NCI-H146 (cell line): ENCODE measurements around the gene GMFB.

Experiments
- DNase-seq: peaks from one replicate; lab custom pipeline; 2025; lab: John Stamatoyannopoulos, UW

The GMFB gene

DNA sequence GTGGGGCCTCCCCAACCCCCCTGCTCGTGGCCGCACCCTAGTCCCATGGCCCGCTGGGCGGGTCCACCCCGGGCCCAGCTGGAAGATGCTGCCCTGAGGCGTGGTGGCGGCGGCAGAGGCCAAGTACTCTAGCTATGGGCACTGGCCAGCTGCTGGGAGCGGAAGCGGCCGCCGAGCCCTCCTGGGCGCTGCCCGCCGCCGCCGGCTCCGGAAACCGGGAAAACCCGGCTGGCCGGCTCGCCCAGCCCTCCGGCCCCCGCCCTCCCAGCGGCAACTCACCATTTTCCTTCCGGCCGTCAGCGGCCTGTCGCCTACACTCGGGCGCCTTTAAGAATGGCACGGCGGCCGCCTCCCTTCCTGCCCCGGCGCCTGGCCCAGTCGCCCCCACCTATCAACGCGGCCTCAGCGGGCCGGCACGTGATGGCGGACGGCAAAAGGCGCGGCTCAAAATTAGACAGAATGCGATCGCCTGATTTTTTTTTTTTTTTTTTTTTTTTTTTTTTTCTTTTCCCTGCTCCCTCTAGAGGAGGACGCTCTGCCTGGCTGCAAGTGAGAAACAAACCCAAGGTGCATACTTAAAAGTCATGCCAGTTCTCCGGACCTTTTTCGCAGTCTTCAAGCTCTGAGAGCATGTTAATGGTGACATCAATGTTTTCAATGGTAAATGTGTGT lies at the start of gene GMFB:
Gene GMFB (minus strand): TSS at position 335 of the 672 bp plus-strand sequence. CDS start 53 bp downstream, at position 282.
- peak; percentile 92 for DNase-seq

DNA sequence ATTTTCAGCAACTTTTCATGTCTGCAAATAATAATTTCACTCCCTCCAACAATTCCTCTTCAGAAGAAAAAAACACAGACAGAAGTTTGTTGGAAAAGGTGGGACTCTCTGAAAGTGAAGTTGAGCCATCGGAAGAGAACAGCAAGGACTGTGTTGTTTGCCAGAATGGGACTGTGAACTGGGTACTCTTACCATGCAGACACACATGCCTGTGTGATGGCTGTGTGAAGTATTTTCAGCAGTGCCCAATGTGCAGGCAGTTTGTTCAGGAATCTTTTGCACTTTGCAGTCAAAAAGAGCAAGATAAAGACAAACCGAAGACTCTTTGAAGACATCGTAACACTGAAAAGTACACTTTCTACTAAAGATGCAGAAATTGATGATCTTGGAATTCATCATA lies 49.3 kb upstream of the GMFB start:
- no peak for DNase-seq

DNA sequence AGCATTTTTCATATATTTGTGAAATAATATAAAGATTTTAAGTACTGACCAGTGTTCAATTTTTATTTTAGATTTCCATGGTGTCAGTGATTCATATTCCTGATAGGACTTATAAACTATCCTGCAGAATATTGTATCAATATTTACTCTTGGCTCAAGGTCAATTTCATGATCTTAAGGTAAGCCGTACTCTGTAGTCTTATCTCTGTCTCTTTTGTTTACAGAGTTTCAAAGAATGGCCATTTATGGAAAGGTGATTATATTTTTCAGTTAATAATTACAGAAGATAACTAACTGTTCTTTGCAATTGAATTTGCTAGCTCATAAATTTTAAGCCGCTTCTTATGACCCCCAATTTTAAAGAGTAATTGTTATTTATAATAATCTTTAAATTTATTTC lies 48.9 kb upstream of the GMFB start:
- DNase-seq, result peak; percentile 8

DNA sequence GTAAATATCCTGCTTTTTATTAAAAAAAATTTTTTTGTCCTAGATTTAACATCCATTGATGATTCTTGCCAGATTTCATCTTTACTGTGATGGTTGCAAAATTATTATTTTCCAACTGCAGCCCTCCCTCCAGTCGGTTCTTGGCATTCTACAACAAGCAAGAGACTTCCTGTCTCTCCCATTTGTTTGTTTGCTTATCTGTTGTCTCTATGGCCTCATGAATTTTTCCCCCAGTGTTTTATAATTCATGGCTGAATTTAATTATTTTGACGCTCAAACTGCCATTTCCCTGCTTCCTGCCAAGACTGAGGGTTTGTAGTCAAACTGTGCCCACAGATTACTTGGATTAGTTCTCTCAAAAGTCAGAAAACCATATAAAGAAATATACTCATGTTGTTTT lies 46.9 kb upstream of the GMFB start:
- no peak for DNase-seq

DNA sequence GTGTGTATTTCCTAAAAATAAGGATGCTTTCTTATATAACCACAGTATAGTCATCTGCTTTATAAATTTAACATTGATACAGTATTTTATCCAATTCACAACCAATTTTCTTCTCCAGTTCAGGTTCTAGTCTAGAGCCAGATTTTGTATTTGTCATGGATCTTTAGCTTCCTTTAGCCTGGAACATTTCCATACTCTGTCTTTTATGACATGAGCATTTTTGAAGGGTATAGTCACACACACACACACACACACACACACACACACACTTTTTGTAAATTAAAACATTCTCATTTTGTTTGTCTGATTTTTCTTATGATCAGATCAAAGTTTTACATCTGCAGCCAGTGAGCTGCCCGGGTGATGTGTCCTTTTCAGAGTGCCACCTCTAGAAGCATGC lies 46.3 kb upstream of the GMFB start:
- DNase-seq, result no peak

DNA sequence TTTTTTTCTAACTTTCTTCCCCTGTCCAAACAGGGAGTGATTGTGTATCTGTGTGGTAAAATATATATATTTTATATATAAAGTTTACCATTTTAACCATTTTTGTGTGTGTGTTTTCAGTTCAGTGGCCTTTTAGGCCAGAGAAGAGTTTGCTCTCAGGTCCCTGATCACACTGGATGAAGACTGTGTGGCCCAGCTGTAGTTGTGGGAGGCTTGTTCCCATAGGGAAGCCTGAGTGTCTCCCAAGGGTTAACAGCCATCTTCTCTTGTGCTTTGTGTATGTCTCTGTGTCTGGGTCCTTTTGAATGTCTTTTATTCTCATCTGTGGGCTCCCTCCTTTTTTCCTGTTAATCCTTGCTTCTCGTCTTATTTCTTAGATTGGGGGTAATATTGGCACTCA lies 44.3 kb upstream of the GMFB start:
- no peak for DNase-seq

DNA sequence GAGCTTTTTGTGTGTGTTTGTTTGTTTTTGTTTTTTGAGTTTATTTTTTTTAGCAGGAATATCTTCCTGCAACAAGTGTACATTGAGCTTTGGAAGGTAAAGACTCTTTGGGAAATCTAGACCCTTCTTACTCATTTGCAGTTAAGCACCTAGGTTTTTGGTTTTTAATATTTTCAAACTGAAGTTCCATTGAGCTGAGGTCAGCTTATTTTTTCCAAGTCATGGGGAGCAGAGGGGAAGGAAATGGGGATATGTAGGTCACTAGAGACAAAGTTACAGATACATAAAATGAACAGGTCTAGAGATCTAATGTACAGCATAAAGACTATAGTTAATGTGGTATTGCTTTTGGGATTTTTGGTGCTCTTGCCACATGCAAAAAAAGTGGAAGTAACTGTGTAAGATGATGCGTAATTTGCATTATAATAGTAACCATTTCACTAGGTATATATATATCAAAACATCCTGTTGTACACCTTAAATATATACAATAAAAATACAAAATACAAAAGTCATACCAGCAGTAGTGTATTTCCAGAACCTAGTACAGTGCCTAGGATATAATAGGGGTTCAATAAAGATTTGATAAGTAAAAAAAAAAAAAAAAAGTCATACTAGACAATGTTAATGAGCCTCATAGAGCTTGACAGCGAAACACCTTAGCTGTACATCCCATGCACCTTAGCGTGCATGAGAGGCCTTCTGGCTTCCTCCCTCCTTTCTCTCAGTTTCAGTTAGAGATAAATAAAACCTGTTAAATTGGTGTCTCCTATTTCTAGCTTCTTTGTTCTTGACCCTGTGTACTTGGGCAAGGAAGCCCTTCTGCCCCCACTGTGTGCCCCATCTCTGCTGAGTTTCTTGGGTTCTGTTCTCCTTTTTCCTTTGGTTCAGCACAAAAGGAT lies 43.6 kb upstream of the GMFB start:
- no peak for DNase-seq

DNA sequence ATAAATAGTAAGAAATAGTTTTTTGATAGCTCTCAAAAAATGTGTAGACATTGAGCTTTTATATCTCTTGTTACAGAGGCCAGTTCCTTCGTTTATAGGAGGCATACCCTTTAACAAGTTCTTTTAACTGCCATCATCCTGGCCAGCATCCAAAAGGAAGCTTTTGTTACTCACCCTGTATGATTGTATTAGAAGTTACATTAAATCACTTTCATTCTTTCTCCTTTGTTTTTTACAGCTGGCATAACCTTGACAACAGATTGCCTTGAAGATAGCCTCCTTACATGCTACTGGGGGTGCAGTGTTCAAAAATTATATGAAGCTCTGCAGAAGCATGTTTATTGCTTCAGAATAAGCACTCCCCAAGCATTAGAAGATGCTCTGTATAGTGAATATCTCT lies 41.0 kb upstream of the GMFB start:
- DNase-seq, result no peak

DNA sequence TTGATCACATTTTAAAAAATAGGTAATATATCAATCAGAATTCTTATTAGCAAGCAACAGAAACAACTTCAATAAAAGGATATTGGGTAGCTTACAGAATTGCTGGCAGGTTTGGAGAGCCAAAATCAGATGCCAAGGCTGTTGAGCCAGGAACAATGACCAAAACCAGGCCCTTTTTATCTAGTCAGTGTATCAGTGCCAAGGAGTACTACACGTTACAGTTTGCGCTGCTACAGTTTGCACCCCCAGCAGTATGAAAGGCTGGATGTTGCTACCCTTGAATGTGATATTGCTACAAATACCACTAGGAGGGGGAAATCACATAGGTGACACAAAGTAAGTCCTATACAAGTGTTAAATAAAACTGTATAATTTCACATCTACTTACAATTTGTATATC lies 40.2 kb upstream of the GMFB start:
- no peak for DNase-seq

DNA sequence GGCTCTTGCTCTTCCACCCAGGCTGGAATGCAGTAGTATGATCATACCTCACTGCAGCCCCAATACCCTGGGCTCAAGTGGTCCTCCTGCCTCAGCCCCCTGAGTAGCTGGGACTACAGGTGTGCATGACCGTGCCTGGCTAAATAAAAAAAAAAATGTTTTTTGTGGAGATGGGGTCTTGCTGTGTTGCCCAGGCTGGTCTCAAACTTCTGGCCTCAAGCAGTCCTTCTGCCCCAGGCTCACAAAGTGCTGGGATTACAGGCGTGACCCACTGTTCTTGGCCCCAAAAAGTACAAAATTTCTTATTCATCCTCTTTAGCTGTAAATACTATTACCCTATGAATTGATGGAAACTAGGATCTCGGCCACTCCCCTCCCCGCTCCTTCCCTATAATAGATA lies 35.6 kb upstream of the GMFB start:
- DNase-seq, result no peak

DNA sequence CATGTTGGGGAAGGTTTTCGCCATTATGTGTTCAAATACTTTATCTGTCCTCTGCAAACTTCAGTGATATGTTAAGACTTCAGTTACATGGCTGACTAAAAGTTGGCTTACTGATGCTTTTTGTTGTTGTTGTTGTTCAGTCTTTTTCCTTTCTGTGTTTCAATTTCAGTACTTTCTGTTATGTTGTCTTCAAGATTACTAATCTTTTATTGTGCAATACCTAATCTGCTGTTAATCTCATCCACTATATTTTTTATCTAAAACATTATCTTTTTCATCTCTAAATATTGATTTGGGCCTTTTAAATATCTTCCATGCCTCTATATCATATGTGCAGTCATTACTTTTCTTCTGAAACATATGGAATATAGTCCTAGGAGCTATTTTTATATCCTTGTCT lies 27.9 kb upstream of the GMFB start:
- no peak for DNase-seq

DNA sequence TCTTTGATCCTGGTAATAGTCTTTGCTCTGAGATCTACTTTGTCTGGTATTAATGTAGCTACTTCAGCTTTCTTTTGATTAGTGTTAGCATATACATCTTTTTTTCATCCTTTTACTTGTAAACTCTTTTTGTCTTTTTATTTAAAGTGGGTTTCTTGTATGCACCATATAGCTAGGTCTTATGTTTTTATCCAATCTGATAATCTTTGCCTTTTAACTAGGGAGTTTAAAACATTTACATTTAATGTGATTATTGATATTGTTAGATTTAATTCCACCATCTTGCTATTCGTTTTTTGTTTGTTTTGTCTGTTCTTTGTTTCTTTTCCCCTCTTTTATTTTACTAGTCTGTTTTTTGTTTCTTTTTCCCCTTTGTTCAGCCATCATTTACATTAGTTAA lies 26.9 kb upstream of the GMFB start:
- DNase-seq, result no peak

DNA sequence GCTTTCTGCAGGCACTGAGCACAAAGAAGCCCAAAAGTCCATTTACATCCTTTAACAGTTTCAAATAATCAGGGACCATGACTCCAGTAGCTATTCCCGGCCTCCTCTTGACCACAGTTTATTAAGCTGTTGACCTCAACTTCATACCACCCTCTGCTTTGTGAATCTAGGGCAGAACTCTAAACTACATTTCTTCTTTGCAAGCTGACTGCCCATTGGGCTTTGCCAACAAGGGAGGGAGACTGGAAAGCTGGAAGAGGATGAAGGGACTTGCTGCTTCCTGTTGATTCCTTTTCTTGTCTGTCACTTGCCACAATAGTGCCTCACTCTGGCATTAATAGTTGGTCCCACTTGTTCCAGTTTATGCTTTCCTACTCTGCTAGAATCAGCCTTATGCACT lies 23.6 kb upstream of the GMFB start:
- no peak for DNase-seq

DNA sequence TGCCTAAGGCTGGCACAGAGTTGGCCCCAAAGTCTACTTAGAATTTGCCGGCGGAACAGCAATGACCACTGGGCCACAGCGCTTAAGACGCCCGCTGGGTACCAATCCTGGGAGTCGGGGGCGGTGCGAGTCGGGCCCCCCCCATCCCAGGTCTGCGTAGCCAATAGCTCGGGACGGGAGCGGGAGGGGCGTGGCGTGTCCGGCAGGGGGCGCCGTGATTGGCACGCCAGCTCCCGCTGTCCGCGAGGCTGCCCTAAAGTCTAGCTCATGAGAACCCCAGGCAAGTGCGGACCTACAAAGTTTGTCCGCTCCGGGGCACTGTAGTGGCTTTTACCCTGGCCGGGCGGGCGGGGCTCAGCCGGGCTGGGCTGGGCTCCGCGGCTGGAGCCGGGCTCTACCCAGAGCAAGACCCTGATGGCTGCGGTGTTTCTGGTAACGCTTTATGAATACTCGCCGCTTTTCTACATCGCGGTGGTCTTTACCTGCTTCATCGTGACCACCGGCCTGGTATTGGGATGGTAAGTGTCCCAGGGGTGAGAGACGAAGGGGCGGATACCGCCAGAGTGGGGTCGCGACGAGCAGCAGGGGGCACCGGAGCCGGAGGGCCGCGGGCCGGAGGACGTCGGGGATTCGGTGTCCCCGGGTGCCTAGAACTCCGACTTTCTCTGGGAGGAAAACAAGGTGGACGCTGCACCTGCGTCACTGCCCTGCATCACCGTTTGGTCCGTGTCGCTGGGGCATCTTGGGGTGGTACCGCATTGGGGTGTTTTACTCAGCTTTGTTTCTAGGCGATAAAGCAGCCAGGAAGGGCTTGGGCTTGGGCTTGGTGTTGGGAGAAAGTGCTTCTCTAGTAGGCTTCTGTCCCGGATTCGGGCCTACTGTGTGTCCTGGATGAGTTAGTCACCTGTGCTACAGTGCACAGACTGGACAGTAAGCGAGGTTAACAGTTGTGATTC lies 21.0 kb upstream of the GMFB start, which contains the start of gene CGRRF1:
Gene CGRRF1 (plus strand): TSS at position 361 of the 956 bp plus-strand sequence. CDS start 54 bp downstream, at position 415.
- peak; percentile 97 for DNase-seq

DNA sequence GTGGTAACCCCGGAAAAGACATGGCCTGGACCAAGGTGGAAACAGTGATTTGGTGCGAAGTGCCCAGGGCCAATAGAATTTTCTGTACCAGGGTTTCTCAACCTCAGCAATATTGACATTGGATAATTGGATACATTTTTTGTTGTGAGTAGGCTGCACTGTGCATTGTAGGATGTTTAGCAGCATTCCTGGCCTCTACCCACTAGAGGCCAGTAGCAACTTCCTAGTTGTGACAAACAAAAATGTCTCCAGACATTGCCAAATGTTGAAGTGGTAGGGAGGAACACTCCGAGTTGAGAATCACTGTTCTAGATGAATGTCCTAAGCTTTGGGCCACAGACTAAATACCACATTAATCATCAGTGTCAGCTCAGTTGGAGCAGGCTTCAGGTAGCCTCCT lies 14.7 kb upstream of the GMFB start:
- no peak for DNase-seq

DNA sequence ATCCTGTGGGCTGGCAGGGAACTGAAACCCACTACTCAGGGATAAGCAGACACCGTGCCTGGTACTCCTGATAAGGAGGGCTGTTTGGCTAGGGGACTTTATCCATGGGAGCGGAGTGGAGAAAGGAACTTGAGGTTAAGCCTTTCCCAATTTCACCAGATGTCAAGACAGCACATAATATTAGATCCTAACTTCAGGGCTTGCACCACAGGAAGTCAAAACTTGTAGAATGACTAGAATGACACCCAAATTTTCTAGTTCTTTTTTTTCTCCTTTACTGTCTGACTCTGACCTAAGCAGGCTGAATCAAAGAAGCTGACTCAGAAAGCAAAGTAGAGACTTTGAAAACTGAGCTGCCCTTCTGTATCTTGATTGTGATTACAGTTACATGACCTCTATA lies 13.8 kb upstream of the GMFB start:
- no peak for DNase-seq

DNA sequence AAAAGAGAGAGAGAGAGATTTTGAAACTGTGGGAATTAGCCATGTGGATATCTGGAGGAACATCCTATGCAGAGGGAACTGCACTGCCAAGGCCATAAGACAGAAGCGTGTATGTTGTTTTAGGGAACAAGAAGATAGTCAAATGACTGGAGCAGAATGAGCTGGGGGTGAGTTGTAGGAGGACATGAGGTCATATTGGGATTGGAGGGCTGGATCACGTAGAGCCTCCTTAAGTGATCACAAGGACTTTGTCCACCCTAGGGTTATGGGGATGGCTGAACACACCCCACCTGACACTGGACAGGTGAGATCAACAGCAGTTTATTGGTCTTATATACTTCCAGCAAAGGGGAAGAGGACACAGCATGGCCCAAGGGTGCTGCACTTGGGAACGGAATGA lies 12.7 kb upstream of the GMFB start:
- no peak for DNase-seq

DNA sequence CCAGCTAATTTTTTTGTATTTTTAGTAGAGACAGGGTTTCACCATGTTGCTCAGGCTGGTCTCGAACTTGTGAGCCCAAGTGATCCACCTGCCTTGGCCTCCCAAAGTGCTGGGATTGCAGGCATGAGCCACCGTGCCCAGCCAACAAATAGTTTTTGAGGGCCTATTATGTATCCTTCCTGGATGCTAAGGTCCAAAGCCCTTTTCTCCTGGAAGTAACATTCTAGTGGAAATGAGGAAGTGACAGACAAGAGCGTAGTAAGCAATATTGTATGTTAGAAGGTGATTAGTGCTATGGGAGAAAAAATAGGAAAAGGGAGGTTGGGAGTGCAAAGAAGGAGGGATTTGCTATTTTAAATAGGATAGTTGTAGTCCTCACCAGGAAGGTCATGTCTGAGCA lies 12.0 kb upstream of the GMFB start:
- no peak for DNase-seq

DNA sequence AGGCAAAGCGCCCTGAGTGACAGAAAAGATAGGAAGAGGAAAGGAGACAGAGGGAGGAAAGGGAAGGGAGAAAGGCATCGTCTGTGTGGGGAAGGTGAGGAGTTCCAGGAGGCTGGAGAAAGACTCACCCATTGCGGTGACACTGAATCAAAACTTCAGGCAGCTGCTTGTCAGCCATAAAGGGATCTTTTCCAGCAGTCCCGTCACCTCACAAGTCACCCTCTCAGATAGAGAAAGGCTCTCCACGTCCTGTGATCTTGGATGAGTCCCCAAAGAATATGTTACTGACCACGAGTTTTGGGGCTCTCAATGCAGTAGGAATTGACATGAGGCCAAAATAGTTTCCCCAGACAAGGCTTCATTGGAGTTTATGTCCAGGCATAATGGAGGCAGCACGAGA lies 9.8 kb upstream of the GMFB start:
- no peak for DNase-seq

DNA sequence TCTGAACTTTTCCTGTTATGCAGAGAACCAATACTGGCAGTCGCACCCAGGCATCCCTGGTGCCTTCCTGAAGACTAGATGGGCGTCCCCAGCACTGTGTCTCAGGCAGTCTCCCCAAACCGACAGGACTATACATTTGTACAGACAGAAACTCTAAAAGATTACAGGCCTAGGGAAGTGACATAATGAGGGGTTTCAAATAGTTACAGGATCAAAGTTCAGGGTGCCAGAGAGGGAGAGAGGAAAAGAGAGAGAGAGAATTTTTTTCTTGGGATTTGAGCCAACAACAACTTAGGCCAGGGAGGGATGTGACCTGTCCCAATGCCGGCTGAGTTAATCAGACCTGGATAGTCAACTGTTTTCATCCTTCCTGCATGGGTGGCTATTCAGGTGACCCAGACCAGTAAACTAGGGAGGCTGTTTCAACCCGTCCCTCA lies 9.3 kb upstream of the GMFB start:
- DNase-seq, result no peak

DNA sequence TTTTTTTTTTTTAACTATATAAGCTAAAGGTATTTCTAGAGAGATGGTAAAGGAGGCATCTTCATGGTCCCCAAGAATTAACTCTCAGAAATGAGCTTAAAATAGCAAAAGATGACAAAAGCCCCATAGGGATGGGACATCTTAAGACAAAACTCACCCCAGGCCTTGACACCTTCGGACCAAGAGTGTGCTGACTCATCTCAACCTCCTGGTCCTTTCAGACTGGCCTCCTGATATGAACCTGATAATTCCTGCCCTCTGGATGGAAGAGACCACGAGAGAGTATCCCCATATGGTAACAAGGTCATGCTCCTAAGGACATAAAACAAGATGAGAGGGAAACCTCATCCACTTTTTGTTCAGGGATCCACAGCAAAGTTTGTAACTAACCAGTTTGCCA lies 8.4 kb upstream of the GMFB start:
- DNase-seq, result no peak

DNA sequence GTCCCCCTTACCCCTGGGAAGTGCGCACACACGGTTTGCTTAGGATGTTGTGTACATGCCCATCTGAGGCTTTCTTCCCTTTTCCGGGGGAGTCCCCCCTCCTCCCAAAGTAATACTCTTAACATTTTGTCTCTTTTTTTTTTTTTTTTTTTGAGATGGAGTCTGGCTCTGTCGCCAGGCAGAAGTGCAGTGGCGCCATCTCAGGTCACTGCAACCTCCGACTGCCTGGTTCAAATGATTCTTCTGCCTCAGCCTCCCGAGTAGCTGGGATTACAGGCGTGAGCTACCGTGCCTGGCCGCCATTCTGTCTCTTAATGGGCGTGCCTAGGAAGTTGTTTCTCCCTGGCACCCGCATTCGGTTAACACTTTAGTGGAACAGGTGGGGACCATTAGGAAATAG lies 4.5 kb upstream of the GMFB start:
- peak; percentile 29 for DNase-seq
